Thyroid gland (tissue), 4 donors: ENCODE results near the gene DYNC1I1. TPM values are rescaled to one million over a fixed set of nuclear protein-coding genes. Genes with fewer than 3 reads are reported as not detected.

ENCODE experiments used
- DNase-seq, 2 donors: peaks; one replicate each; pipeline ENCODE4 v3.0.0-alpha.2; 2019
- H3K27ac ChIP-seq, 3 donors: fragments of 200-600 bp; sonication (generic); 1 replicate in 2 of 3; 2 replicates in 1 of 3; pipeline ENCODE4 v1.5.1; 2016 to 2019; ENCODE audit warnings: mild to moderate bottlenecking in 1 of 3, moderate library complexity in 1 of 3
- H3K27me3 ChIP-seq: fragments of 200-600 bp; sonication (generic); one replicate; pipeline ENCODE4 v1.5.1; 2019
- H3K36me3 ChIP-seq, 2 donors: fragments of 200-600 bp; sonication (generic); one replicate each; pipeline ENCODE4 v1.5.1; 2016 to 2019
- H3K4me1 ChIP-seq, 2 donors: fragments of 200-600 bp; sonication (generic); one replicate each; pipeline ENCODE4 v1.5.1; 2017 to 2019
- H3K4me3 ChIP-seq, 3 donors: fragments of 200-600 bp; sonication (generic); replicated peaks in 1 of 3; 1 replicate in 2 of 3; 2 replicates in 1 of 3; pipeline ENCODE4 v1.5.1; 2016; ENCODE audit warnings: mild to moderate bottlenecking in 1 of 3
- H3K9me3 ChIP-seq: fragments of 200-600 bp; sonication (generic); one replicate; pipeline ENCODE4 v1.5.1; 2017
- POLR2A ChIP-seq, 2 donors: fragments of 450-650 bp; IDR thresholded peaks; one replicate each; pipeline ENCODE4 v1.6.1; 2017; ENCODE audit warnings: antibody characterized with exemption in 2 of 2, mild to moderate bottlenecking in 2 of 2, moderate library complexity in 1 of 2
- WGBS, 2 donors: methylation state at CpG; one replicate each; pipeline ENCODE4 v1.1.5; 2017; 5-methylcytosine and 5-hydroxymethylcytosine counted together
- intact Hi-C: fragments of 100-400 bp; cut with DNase I; formaldehyde crosslinking; loops from one replicate; pipeline ENCODE4 v1.15.1; 2023
- total RNA-seq, 4 donors: library from RNA; depleted of rRNA; stranded (reverse); fragments of >200 nt; gene quantifications; one replicate each; pipeline ENCODE4 v1.2.3, GENCODE V29; 2016
- TF ChIP-seq, protein P1 (sequence below), 6 experiments: fragments of 200-600 bp in 3 of 6; fragments of 450-650 bp in 3 of 6; sonication (generic) in 3 of 6; IDR thresholded peaks; one replicate each; pipeline ENCODE4 v1.5.1; 2016 to 2019; ENCODE audit warnings: antibody characterized with exemption in 6 of 6, mild to moderate bottlenecking in 2 of 6, inconsistent platforms in 1 of 6, moderate library complexity in 1 of 6

The DYNC1I1 gene
- total RNA-seq, 4 donors from 2014 or later, result 6.6 to 12.8 (median 10.5) TPM

DNA sequence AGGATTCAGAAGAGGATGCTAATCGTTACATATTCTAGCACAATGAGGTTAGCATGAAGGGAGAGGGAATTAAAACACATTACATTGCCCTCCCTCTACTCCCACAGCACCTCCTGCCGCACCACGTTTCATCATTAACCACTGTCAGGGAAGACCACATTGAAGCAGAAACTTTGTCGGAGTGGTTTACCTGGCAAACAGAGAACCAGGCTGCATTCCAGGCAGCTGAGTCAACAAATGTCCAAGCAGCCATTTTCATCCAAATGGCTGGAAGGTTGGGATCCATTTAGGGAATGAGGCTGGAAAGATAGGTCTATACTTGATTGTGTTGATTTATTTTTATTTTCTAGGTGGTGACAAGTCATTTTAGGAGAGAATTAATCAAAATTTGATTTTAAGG, 273.6 kb downstream of the DYNC1I1 start:
- 65 to 70% methylated on average over 4 of the region's 4 CpGs for WGBS, 2 donors
- H3K27ac ChIP-seq, result no peak overlapping the region
- no peaks in the 10 kb centered on the region for H3K27me3 ChIP-seq
- H3K4me3 ChIP-seq, result no peak overlapping the region
- H3K4me1 ChIP-seq, result no peaks in the 10 kb centered on the region
- DNase-seq, result no peak
- H3K9me3 ChIP-seq, result no peaks in the 10 kb centered on the region
- H3K36me3 ChIP-seq, result no peaks in the 10 kb centered on the region
- intact Hi-C loops, result no loop called here
- TF ChIP-seq, protein P1, sequence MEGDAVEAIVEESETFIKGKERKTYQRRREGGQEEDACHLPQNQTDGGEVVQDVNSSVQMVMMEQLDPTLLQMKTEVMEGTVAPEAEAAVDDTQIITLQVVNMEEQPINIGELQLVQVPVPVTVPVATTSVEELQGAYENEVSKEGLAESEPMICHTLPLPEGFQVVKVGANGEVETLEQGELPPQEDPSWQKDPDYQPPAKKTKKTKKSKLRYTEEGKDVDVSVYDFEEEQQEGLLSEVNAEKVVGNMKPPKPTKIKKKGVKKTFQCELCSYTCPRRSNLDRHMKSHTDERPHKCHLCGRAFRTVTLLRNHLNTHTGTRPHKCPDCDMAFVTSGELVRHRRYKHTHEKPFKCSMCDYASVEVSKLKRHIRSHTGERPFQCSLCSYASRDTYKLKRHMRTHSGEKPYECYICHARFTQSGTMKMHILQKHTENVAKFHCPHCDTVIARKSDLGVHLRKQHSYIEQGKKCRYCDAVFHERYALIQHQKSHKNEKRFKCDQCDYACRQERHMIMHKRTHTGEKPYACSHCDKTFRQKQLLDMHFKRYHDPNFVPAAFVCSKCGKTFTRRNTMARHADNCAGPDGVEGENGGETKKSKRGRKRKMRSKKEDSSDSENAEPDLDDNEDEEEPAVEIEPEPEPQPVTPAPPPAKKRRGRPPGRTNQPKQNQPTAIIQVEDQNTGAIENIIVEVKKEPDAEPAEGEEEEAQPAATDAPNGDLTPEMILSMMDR (IDR thresholded peaks at IDR 0.05), result no peak
- TF ChIP-seq POLR2A (IDR thresholded peaks at IDR 0.05), result no peak

DNA sequence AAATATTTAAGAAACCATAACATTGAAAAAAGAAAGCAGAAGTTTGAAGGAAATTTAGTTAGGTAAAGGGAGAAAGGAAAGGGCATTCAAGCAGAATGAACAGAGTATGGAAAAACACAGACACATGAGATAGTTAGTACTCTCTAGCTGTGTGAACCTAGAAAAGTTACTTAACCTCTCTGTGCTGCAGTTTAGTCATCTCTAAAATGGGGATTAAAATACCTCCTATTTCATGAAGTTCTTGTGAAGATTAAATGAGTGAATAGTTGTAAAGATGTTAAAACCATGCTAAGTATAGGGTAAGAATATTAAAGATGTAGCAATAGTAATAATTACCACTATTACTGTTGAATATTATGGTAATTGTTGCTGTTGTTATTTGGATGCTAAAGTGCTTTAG, 279.9 kb downstream of the DYNC1I1 start:
- Histone ChIP-seq H3K4me3 (no peak overlapping the region), H3K27ac (no peak overlapping the region), H3K9me3 (no peaks in the 10 kb centered on the region), H3K4me1 (peaks cover 0 to 9% of the 10 kb centered on the region in 2 donors), H3K36me3 (no peaks in the 10 kb centered on the region), H3K27me3 (no peaks in the 10 kb centered on the region)
- no peak for TF ChIP-seq POLR2A (IDR thresholded peaks at IDR 0.05)
- TF ChIP-seq, protein P1 (IDR thresholded peaks at IDR 0.05), result no peak
- intact Hi-C loops, result no loop called here
- no peak for DNase-seq

DNA sequence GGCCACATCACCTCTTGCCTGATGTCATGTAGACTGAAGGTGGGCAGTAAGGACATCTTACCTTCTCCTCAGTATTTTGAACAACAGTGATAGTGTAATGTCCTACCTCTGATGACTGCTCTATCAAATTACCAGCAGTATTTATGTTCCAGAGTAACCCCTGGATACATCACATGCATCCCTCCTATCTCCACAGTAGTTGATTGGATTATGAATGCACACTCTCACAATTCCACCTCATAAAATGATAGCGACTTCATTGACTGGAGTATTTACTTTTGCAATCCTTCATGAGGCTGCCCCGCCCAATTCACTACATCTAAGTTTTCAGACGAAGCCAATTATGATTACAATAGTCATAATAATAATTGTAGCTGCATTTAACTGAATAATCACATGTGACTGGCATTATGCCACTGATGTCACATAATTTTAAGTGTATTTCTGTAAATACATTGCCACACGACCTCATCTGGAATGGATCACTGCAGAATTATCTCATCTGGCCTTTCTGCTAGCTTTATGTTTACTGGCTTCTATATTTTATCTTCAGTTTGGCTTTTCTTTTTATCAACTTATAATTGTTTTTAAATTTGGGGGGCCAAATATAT, 280.6 kb downstream of the DYNC1I1 start:
- no peaks in the 10 kb centered on the region for H3K9me3 ChIP-seq
- DNase-seq, result no peak
- H3K27me3 ChIP-seq, result no peaks in the 10 kb centered on the region
- no peak overlapping the region for H3K4me3 ChIP-seq
- no peak overlapping the region for H3K27ac ChIP-seq
- intact Hi-C loops, result no loop called here
- WGBS, 2 donors, result 85 to 88% methylated on average over 4 of the region's 4 CpGs
- H3K4me1 ChIP-seq, result peaks cover 1 to 15% of the 10 kb centered on the region in 2 donors
- no peaks in the 10 kb centered on the region for H3K36me3 ChIP-seq
- TF ChIP-seq POLR2A (IDR thresholded peaks at IDR 0.05), result no peak
- TF ChIP-seq, protein P1 (IDR thresholded peaks at IDR 0.05), result no peak

DNA sequence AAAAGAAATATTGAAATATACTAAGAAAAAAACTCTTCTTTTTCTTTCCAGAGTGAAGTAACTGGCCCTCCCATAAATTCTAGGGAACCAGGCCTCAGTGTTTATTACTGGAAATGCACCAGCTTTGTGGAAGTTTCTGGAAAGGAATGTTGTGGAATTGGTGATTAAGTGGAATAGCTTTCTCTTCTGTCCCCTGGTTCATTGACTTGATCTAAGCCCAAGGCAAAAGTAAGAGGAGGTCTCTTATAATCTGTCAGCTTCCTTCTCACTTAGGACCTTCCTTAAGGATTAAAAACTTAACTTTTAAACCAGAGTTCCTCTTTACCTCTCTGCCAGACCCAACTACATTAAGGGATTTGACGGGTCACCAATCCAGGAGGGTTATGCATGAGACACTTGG, 283.4 kb downstream of the DYNC1I1 start:
- no peak for TF ChIP-seq POLR2A (IDR thresholded peaks at IDR 0.05)
- TF ChIP-seq, protein P1 (IDR thresholded peaks at IDR 0.05), result no peak

DNA sequence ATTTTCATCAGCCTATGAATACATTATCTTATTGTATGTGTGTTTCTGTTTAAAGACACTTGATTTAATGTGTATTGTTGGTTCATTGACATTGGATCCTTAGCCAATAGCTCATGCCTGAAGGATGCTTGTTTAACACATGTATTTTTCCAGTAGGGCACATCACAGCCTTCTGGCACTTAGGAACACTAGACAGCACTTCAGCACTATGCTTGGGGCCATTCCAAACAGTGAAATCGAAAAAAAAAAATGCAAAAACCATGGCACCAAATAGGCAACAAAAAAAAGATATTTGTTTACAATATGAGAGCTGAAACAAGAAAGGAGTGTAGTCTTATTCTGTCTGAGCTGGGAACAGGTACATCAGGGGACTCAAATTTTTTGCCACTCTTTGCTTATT, 286.7 kb downstream of the DYNC1I1 start:
- 19 to 23% methylated on average over 1 of the region's 1 CpG for WGBS, 2 donors

More for the DNA sequence above, 283.4 kb downstream of the DYNC1I1 start:
- no peak overlapping the region for H3K27ac ChIP-seq
- DNase-seq, result no peak
- intact Hi-C loops, result no loop called here
- WGBS, 2 donors, result 35 to 52% methylated on average over 1 of the region's 1 CpG
- H3K4me3 ChIP-seq, result no peak overlapping the region
- no peaks in the 10 kb centered on the region for H3K36me3 ChIP-seq
- no peaks in the 10 kb centered on the region for H3K27me3 ChIP-seq
- H3K4me1 ChIP-seq, result peaks cover 13 to 31% of the 10 kb centered on the region in 2 donors
- H3K9me3 ChIP-seq, result no peaks in the 10 kb centered on the region

More for the DNA sequence above, 286.7 kb downstream of the DYNC1I1 start:
- Histone ChIP-seq H3K9me3 (no peaks in the 10 kb centered on the region), H3K36me3 (no peaks in the 10 kb centered on the region), H3K4me1 (peaks cover 22 to 48% of the 10 kb centered on the region in 2 donors), H3K27me3 (no peaks in the 10 kb centered on the region), H3K27ac (no peak overlapping the region), H3K4me3 (no peak overlapping the region)
- TF ChIP-seq, protein P1 (IDR thresholded peaks at IDR 0.05), result no peak
- TF ChIP-seq POLR2A (IDR thresholded peaks at IDR 0.05), result no peak
- intact Hi-C loops, result no loop called here
- DNase-seq, result peak; percentile 20 to 40
